Hematopoietic multipotent progenitor cell treated with erythropoietin and hydrocortisone succinate and interleukin-3 and kit ligand, for 8 days (in vitro differentiated cells): ENCODE results near the gene MMP10.
"Not testable (repeated sequence)": the region's sequence is repeated elsewhere in the genome, so short reads cannot be mapped to it uniquely, and the experiment has no call there.

Experiments
- DNase-seq: peaks from one replicate; pipeline ENCODE4 v3.0.0-alpha.2; 2015

MMP10 gene

DNA sequence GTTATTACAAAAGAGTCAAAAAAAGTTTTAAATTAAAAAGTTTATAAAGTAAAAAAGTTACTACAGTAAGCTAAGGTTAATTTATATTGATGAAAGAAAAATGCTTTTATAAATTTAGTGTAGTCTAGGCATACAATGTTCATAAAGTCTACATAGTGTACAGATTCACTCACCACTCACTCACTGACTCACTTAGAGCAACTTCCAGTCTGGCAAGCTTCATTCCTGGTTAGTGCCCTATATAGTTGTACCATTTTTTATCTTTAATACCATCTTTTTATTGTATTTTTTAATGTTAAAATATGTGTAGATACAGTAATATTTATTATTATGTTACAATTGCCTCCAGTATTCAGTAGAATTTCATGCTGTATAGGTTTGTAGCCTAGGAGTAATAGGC is 2.6 kb upstream of the MMP10 start:
- DNase-seq, result no peak

DNA sequence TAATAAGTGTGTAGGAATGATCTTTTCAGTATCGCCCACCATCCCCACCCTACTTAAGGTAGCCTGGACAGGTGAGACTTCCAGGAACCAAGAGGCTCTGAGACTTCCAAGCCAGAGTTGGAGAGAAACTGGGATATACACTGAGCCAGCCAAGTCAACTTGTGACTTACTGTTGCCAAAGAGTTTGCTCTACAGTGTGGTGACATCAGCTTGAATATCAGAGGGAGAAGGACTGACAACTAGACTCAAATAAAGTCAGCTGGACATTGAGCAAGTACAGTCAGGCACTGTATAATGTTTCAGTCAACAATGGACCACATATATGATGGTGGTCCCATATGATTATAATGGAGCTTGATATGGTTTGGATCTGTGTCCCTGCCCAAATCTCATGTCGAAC is 1.2 kb upstream of the MMP10 start:
- no peak for DNase-seq

DNA sequence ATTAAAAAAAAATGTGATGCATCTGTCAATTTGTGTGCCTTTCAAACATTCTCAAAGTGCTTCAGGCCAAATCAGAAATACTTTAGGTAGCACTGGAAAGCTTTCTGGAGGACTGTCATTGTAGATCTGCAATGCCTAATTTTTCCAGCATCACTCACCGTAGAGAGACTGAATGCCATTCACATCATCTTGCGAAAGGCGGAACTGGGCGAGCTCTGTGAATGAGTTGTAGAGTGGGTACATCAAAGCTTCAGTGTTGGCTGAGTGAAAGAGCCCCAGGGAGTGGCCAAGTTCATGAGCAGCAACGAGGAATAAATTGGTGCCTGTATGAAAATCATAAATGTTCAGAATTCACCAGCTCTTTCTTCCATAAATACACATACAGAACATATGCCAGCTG is 4.0 kb downstream of the MMP10 start:
- no peak for DNase-seq

DNA sequence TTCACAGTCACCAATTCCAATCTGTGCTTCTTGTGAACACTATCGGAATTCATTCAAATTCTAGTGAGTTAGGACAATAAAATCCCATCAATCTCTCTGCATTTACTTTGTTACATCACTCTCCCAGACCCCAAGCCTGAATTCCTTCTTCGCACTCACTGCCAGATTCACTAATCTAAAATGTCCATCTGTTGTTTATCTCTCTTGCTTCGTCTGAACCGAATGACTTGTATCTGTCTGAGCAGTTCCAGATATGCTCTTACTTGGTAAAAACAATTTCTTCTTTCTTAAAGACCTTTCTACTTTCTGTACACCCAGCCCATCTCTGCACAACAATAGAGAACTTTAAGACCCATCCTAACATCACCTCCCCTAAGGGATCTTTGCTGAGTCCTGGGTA is 7.0 kb downstream of the MMP10 start:
- no peak for DNase-seq

DNA sequence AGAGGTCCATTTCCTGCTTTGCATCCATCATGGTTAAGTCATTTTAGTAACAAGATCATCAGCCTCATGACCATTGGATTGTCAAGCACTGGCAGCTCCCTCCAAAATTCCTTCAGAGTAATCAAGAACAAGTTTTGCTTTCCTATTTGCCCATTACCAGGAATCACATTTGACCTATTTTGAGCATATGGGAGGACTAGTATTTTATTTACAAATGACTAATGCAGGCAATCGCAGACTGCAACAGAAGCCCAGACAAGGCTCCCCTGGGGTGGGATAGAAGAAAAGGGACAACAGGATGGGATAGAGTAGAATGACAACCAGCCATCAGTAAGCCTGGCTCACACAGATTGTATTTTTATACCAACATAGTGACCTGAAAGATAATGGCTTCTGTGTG is 9.1 kb downstream of the MMP10 start:
- DNase-seq, result no peak

DNA sequence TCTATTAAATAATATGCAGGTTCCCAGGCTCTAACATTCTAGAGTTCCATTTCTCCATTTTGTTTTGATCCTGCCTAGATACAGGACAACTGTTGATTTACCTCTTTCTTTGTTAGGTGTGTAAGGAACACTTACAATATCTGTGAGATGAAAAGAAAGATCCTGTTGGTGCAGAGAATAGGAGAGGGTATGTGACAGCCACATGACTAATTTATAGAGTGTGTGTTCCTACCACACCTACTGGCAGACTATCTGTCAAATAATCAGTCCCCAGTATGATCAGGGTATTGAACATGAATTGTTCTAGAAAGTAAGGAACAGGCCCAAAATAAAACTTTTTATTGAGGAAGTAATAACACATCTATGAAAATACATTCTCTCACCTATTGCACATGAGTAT is 10.2 kb downstream of the MMP10 start:
- DNase-seq, result no peak

DNA sequence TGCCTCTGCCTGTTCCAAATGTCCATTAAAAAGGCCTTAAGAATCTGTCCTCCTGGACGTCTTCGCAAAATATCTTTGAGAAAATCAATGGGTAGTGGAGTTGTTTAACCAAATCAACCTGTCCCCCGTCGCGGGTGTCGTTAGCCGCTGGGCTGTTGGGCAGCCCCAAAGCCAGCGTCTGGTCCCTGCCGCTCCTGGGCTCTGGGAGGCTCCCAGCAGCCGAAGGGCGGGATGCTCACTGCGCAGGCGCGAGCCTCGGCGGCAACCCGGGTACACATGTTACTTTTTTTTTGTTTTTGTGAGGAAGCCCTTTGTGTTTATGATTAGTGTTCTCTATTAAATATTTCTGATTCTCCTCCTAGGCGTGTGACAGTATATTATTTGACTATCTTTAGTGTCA is 12.6 kb downstream of the MMP10 start:
- no peak for DNase-seq

DNA sequence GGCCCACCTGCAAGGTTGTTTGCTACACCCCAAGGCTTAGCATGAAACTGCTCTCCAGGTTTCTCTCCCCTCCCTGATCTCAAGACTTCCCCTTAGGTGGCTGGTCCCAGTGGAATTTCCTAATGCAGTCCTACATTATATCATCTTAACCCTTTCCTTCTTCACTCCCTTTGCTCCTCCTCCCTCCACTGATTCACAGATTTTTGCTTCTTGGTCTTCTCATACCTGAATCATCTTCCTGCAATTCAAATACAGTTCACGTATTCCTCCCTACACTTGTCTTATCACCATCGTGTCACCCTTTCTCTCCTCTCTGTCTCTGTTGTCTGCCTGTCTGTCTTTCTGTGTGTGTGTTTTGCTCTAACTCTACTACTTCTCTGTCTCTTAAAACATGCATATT is 17.0 kb downstream of the MMP10 start:
- no peak for DNase-seq

DNA sequence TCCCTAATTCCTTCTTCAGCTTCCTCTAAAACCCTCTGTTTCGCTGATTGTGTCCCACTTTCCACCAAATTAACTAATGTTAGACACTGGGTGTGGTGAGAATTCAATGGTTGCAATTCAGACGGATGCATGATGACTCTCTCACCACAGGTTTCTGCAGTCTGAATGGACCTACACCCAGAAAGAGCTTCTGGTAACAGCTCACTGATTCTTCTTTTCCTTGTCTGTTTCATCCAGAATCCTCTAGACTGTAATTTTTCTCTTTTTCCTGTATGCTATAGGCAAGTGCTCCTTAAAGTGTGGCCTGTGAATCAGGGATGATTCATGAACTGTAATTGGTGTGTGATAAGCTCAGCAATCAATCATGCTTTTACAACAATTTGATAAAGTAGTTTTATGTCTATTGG is 18.1 kb downstream of the MMP10 start:
- DNase-seq, result no peak

DNA sequence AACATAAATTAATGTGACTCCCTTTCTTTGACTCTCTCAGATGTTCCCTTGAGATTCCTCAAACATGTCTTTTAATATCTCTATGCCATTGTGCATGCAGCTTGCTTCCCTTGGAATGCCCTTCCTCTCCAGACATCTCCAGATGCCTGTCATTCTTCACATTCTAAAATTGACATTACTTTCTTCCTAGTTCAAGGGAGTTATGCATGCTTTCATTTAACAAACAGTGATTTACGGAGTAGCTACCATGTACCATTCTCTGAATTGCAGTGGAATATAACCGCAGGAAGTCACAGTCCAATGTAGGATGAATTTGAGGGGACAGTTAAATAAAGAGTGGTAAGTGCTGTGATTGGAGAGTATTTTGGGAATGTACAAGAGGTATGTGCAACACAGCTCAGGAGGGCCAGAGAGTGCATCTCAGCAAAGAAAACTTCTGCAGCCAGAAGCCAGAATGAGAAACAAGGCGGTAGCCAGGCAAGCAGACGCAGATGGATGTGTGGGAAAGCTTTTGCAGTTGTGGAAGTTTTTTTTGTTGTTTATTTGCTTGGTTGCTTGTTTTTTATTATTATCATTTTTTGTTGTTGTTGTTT is 18.7 kb downstream of the MMP10 start:
- DNase-seq, result no peak

DNA sequence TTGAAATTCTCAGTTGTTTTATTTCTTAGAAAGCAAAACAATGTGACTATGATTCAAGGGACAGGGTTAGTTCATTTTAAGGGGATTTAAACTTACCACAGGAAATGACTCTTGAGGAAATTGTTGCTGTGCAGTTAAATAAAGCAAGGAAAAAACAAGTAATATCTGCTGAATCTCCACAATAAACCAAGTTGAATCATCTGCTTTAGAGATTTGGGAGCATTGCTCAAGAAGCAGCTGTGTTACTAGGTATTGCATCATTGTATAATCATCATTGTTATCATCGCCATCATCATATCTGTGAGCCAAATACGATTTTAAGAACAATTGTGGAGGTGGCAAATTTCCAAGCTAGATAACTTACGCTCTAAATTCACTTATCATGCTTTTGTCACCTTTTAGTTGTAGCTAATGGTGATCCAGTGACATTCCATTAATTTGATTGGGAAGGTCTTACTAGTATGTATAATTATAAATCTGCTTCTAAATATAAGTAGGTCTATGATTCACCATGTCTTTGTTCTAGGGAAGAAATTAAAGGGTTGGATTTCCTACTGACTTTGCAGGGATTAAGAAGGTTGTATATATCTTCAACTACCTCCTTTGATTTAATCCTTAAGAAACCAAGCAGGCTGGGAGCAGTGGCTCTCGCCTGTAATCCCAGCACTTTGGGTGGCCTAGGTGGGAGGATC is 19.9 kb downstream of the MMP10 start:
- DNase-seq, result peak; percentile 7

DNA sequence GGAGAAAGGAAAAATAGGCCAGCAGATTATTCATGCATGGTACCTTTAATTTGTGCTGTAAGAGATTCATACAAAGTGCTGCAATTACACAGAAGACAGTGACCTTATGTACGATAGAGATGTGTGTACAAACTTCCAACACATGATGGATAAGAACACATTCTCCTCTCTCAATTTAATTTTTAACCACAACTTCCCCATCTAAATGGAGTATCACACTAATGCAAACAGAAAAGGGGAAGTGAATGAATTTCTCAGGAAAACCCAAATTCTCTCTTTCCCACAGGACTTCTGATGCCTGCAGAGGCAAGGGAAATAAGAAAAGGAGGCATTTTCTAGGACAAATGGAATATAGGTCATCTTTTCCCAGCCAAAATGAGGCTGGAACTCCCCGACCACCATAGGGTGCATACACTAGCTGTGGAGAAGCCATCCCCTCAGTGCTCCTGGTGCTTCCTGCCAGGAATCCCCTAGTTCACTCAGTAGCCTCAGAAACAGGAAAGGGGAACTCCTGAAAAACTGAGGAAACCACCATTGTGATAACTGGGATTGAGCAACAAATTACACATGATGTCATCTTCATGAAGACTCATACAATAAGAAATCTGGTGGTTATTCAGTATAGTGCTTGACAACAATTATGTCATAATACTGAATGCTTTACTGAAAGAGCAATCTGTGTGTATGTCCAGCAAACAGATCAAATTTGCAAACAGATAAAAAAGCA is 22.4 kb downstream of the MMP10 start:
- no peak for DNase-seq

DNA sequence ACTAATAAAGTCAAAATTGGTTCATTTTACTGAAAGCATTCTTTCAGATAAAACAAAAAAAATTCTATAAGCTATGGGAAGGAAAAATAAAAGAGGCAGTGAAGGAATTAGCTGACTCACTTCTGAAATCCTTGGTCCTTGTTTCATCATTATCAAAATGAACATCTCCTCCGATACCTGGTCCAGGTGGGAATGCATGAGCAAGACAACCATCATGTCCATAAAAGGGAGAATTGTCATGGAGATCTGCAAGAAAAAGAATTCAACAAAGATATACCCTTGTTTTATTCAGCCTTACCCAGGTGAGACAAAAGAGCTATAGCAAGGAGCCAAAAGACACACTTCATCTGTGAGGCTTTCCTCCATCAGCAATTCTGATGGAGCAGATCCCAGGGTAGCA is 27.2 kb downstream of the MMP10 start:
- no peak for DNase-seq

DNA sequence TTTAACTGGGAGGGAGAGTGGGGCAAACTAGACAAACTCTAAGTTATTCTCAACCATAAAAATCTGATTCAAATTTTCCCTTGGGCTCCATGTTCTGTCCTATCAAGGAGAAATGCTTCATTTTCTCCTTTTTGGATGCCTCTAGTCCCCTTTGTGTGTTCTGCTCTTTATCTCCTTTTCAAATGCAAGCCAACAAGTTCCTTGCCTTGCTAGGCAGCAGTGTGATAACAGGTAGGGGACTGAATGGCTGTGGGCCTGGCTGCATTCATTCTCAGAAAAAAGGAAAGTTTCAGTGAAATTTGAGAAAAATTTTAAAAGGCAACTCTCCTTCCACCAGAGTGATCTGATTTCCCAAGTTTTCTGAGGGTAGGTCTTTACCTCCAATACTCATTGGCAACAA is 28.8 kb downstream of the MMP10 start:
- DNase-seq, result no peak

DNA sequence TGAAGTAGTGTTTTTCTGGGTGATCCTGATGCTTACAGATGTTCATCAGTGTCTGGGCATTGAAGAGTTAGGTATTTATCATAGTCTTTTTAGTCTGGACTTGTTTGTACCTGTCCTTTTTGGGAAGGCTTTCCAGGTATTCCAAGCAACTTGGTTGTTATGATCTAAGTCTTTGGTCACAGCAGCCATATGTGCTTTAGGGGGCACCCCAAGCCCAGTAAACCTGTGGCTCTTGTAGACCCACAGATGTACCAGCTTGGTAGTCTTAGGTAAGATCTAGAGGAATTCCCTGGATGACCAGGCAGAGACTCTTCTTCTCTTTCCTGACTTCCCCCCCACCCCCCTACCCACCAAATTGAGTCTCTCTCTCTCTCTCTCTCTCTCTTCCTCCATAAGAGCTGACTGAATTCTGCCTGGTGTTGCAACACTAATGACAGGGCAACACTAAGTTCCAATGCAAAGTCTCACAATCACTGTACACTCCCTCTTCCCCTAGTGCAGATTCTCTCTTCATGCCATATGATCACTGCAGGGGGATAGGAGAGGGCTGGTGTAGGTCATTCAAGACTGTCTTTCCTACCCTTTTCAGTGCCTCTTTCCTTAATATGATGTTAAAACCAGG is 31.2 kb downstream of the MMP10 start:
- DNase-seq, result no peak

DNA sequence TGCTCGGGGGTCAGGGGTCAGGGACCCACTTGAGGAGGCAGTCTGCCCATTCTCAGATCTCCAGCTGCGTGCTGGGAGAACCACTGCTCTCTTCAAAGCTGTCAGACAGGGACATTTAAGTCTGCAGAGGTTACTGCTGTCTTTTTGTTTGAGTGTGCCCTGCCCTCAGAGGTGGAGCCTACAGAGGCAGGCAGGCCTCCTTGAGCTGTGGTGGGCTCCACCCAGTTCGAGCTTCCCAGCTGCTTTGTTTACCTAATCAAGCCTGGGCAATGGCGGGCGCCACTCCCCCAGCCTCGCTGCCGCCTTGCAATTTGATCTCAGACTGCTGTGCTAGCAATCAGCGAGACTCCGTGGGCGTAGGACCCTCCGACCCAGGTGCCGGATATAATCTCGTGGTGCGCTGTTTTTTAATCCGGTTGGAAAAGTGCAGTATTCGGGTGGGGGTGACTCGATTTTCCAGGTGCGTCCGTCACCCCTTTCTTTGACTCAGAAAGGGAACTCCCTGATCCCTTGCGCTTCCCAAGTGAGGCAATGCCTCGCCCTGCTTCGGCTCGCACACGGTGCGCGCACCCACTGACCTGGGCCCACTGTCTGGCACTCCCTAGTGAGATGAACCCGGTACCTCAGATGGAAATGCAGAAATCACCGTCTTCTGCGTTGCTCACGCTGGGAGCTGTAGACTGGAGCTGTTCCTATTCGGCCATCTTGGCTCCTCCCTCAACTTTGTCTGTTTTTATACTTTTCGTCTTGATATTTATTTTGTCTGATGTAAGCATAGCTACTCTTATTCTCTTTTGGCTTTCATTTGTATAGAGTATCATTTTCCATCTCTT is 33.5 kb downstream of the MMP10 start:
- not testable (repeated sequence) for DNase-seq

DNA sequence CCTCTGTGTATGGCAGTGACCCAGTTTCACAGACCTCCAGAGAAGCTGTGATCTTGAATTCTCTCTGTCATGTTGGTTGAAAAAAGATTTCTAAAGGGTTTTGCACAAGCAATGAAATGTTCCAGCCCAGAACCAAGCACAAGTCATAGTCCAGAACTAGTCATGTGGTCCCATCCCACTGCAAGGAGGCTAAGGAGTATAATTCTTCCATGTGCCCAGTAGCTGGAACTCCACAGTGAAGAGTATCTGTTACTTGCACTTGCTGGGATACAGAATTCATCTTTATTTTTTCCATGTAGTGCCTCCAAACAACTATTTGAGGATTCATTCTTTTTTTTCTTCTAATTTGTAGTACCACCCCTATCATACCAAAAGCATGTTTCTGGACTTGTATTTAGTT is 45.8 kb downstream of the MMP10 start:
- no peak for DNase-seq

DNA sequence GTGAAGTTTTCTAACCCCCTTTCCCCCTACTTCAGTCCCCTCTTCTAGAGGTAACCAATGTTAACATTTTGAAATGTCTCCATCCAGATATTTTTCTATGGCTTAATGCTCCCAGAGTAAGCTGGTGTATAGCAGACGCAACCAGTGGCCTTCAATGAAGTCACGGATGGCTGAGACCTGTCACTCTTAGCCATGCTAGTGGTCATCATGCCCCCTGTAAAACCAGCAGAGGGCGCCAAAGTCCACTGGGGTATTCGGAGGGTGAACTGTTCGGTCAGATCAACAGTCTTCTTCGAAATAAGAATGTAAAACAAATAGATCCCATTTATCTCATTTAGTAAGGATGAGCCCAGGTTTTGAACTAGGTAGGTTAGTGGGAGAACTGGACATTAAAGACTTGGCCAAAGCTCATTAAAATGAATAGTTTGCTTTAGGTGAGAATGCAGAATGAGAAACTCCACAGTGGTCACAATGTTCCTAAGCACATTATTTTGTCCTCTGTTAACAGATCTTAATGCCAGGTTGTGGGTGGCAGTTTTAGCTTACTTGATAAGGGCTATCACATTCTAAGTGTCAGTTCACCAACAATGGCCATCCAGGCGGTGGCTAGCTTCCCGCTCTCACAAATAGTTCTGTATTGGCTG is 47.1 kb downstream of the MMP10 start:
- DNase-seq, result peak; percentile 63

DNA sequence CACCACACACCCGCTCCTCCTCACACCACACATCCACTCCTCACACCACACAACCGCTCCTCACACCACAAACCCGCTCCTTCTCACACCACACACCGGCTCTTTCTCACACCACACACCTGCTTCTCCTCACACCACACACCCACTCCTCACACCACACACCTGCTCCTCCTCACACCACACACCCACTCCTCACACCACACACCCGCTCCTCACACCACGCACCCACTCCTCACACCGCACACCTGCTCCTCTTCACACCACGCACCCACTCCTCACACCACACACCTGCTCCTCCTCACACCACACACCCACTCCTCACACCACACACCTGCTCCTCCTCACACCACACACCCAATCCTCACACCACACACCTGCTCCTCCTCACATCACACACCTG is 49.5 kb downstream of the MMP10 start:
- DNase-seq, result not testable (repeated sequence)

DNA sequence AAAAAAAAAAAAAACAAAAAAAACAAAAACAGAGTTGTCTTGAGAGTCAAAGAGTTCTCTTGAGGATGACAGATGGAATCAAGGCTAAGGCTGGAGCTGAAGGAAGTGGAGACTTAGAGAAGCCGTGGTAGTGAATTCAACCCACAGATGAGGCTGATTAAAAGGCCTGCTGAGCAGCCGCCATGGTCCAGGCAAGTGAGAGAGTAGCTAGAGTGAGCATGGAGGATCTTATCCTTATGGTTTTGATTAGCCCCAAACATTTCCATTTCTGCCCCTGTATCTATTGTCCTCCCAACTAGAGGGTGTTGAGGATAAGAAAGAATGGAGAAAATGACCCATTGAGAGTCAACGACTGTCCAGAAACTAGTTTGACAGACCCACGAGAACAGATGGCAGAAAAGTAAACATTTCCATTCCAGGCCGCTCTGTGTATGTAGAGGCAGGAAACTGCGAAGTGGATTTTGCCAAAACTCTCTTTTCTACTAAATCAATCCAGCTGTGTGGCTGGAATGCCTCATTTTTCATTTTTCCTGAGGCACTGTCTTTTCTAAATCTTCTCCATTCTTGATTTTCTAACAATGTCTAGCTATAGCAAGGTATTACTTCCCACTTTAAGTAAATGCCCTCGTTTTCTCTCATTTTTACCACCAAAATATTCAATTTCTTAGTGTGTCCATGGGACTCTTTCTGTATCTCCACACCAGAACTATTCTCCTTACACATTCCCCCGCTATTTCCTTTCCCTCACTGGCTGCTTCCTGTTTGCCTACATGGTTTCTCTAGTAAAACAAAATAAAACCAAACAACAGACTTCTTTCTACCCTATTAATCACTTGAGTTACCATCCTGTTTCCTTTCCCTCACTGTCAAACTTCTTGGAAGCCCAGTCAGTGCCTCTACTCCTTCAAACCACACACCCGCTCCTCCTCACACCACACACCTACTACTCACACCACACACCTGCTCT is 50.3 kb downstream of the MMP10 start:
- DNase-seq, result no peak

DNA sequence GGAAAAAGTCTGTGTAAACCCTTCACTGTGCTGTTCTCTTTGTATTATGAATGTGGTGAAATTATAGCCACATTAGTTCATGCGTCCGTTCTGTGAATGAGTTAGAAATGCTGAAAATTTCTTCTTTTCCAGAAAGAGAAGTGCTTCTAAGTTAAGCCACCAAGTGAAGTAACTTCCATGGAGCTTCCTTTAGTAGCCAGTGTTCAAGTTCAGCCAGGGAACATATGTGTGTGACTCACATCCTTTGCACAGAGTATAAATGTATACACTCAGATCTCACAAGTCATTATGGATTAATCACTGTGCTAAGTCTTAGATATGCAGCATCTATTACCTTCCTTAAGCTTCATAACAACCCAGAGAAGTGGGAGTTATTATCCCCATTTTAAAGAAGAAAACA is 52.5 kb downstream of the MMP10 start:
- no peak for DNase-seq
